GM12801 (cell line): ENCODE measurements around the gene CDH4.

Experiments used
- CTCF ChIP-seq: IDR thresholded peaks from one replicate; pipeline ENCODE4 v1.5.1; 2011; ENCODE audit warnings: control low read depth; ENCODE audit not compliant: insufficient read length; ENCODE audit errors: extremely low read depth

Gene CDH4

GRCh38 chr20:61972636-61973508 is 720.8 kb downstream of the CDH4 start:
- no peak for TF ChIP-seq CTCF

- TF ChIP-seq CTCF, result no peak
Observed at GRCh38 chr20:61973515-61974356, 721.7 kb downstream of the CDH4 start.

- no peak for TF ChIP-seq CTCF
Observed at GRCh38 chr20:61974357-61974665, 722.2 kb downstream of the CDH4 start.

GRCh38 chr20:61975407-61976129 is 723.5 kb downstream of the CDH4 start:
- TF ChIP-seq CTCF, result no peak

GRCh38 chr20:61976263-61976643 is 724.2 kb downstream of the CDH4 start:
- no peak for TF ChIP-seq CTCF

GRCh38 chr20:61976644-61977418 is 724.8 kb downstream of the CDH4 start:
- TF ChIP-seq CTCF, result no peak
